Prostate gland (tissue), 2 donors: ENCODE measurements around the gene SAFB2.

ENCODE experiments used
- CTCF ChIP-seq, 4 experiments: fragments of 200-600 bp in 2 of 4; fragments of 450-650 bp in 2 of 4; sonication (generic) in 2 of 4; IDR thresholded peaks; 1 replicate in 3 of 4; 2 replicates in 1 of 4; pipeline ENCODE4 v1.5.1; 2016 to 2019; ENCODE audit warnings: antibody characterized with exemption in 4 of 4, mild to moderate bottlenecking in 2 of 4, moderate library complexity in 2 of 4
- POLR2A ChIP-seq: fragments of 450-650 bp; IDR thresholded peaks from one replicate; pipeline ENCODE4 v1.6.1; 2016; ENCODE audit warnings: antibody characterized with exemption, mild to moderate bottlenecking

DNA sequence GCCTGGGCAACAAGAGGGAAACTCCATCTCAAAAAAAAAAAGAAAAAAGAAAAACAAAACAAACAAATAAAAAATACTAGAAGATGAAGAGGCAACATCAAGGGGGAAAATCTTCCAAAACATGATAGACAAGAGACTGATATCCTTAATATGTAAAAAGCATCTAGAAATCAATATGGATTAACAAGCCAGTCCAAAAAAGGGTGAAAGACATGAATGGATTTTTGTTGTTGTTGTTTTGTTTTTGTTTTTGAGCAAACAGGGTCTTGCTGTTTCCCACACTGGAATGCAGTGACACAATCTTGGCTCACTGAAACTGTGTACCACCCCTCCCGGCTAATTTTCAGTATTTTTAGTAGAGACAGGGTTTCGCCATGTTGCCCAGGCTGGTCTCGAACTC lies 50.8 kb downstream of the SAFB2 start:
- TF ChIP-seq CTCF (IDR thresholded peaks at IDR 0.05) (no peak), POLR2A (no peak)
